Mesendoderm (in vitro differentiated cells): ENCODE measurements around the gene NAMPT.

Source experiments
- DNase-seq: peaks from one replicate; pipeline ENCODE4 v3.0.0; 2013
- H2AK5ac ChIP-seq: 2 replicates; pipeline ENCODE4 v1.6.1; 2013; ENCODE audit warnings: low read length, inconsistent platforms
- H2BK120ac ChIP-seq: 2 replicates; pipeline ENCODE4 v1.6.1; 2013; ENCODE audit warnings: low read depth, mild to moderate bottlenecking, low read length, moderate library complexity, mixed read lengths
- H2BK15ac ChIP-seq: replicated peaks from 2 replicates; pipeline ENCODE4 v1.6.1; 2013; ENCODE audit warnings: low read depth, mild to moderate bottlenecking, moderate library complexity
- H2BK5ac ChIP-seq: 2 replicates; pipeline ENCODE4 v1.6.1; 2013; ENCODE audit warnings: low read length, inconsistent platforms
- H3K18ac ChIP-seq: 2 replicates; pipeline ENCODE4 v1.6.1; 2013; ENCODE audit warnings: mild to moderate bottlenecking, low read length, mixed read lengths
- H3K23ac ChIP-seq: one replicate; pipeline ENCODE4 v1.6.1; 2013; ENCODE audit warnings: low read length
- H3K27ac ChIP-seq: 2 replicates; pipeline ENCODE4 v1.5.1; 2013; ENCODE audit warnings: low read depth, mild to moderate bottlenecking, inconsistent platforms, low read length, moderate library complexity
- H3K27me3 ChIP-seq: 2 replicates; pipeline ENCODE4 v1.6.1; 2013; ENCODE audit warnings: low read length, control low read depth, mild to moderate bottlenecking, inconsistent platforms; ENCODE audit not compliant: insufficient read depth, poor library complexity
- H3K36me3 ChIP-seq: 2 replicates; pipeline ENCODE4 v1.6.1; 2013; ENCODE audit warnings: low read length, inconsistent platforms; ENCODE audit not compliant: control insufficient read depth, insufficient read depth
- H3K4ac ChIP-seq: one replicate; pipeline ENCODE4 v1.6.1; 2013; ENCODE audit warnings: low read depth, mild to moderate bottlenecking, low read length, moderate library complexity
- H3K4me1 ChIP-seq: 2 replicates; pipeline ENCODE4 v1.6.1; 2013; ENCODE audit warnings: low read depth, low read length, inconsistent platforms; ENCODE audit not compliant: control insufficient read depth
- H3K4me2 ChIP-seq: 2 replicates; pipeline ENCODE4 v1.6.1; 2013; ENCODE audit warnings: low read length
- H3K4me3 ChIP-seq: 2 replicates; pipeline ENCODE4 v1.5.1; 2013; ENCODE audit warnings: mild to moderate bottlenecking, low read length
- H3K56ac ChIP-seq: one replicate; pipeline ENCODE4 v1.6.1; 2013; ENCODE audit warnings: low read length
- H3K79me1 ChIP-seq: 2 replicates; pipeline ENCODE4 v1.6.1; 2013; ENCODE audit warnings: low read length, inconsistent platforms
- H3K79me2 ChIP-seq: 2 replicates; pipeline ENCODE4 v1.6.1; 2013; ENCODE audit warnings: mild to moderate bottlenecking, low read length; ENCODE audit not compliant: control insufficient read depth, insufficient read depth
- H3K9ac ChIP-seq: 2 replicates; pipeline ENCODE4 v1.6.1; 2013; ENCODE audit warnings: low read length, inconsistent platforms
- H4K5ac ChIP-seq: one replicate; pipeline ENCODE4 v1.6.1; 2013; ENCODE audit warnings: low read length
- H4K8ac ChIP-seq: one replicate; pipeline ENCODE4 v1.6.1; 2013; ENCODE audit warnings: low read depth, mild to moderate bottlenecking, control low read depth, low read length, moderate library complexity
- WGBS: extraction: QIAGEN DNeasy Blood & Tissue Kit; methylation state at CpG from one replicate; pipeline ENCODE4 v1.1.7; 2013; ENCODE audit warnings: low lambda C conversion rate, missing lambda C conversion rate; ENCODE audit not compliant: insufficient coverage; ENCODE audit errors: extremely low coverage; 5-methylcytosine and 5-hydroxymethylcytosine counted together

Gene NAMPT

GRCh38 chr7:106278695-106279094 lies 6.1 kb downstream of the NAMPT start:
- Histone ChIP-seq H2BK15ac (no peak overlapping the region), H3K27me3 (no peaks in the 10 kb centered on the region), H4K5ac (no peak overlapping the region), H3K4me3 (no peak overlapping the region), H3K18ac (no peak overlapping the region), H4K8ac (no peak overlapping the region), H3K4me2 (no peak overlapping the region), H3K4ac (no peak overlapping the region), H3K56ac (no peak overlapping the region), H3K9ac (no peak overlapping the region), H2AK5ac (no peak overlapping the region), H3K23ac (no peak overlapping the region), H2BK120ac (no peak overlapping the region), H3K36me3 (no peaks in the 10 kb centered on the region), H3K27ac (no peak overlapping the region), H3K4me1 (peaks cover 3% of the 10 kb centered on the region), H3K79me1 (peaks cover 5% of the 10 kb centered on the region), H3K79me2 (peaks cover 33% of the 10 kb centered on the region), H2BK5ac (no peak overlapping the region)
- no CpG with 5 or more reads among the region's 2 CpGs for WGBS
- DNase-seq: no peak

- Histone ChIP-seq H3K27me3 (no peaks in the 10 kb centered on the region), H3K4ac (no peak overlapping the region), H3K4me2 (no peak overlapping the region), H3K18ac (no peak overlapping the region), H2BK15ac (no peak overlapping the region), H3K9ac (no peak overlapping the region), H3K56ac (no peak overlapping the region), H3K27ac (no peak overlapping the region), H3K23ac (no peak overlapping the region), H2BK120ac (no peak overlapping the region), H3K79me2 (peaks cover 33% of the 10 kb centered on the region), H4K5ac (no peak overlapping the region), H2BK5ac (no peak overlapping the region), H3K79me1 (peaks cover 5% of the 10 kb centered on the region), H2AK5ac (no peak overlapping the region), H4K8ac (no peak overlapping the region), H3K36me3 (no peaks in the 10 kb centered on the region), H3K4me3 (no peak overlapping the region), H3K4me1 (peaks cover 3% of the 10 kb centered on the region)
- DNase-seq: no peak
- no CpG with 5 or more reads among the region's 1 CpG for WGBS
Observed at GRCh38 chr7:106277976-106278375, 6.8 kb downstream of the NAMPT start.

- H3K79me1 ChIP-seq: peaks cover 5% of the 10 kb centered on the region
- no peak overlapping the region for H2BK120ac ChIP-seq
- no peak overlapping the region for H3K4me2 ChIP-seq
- no peak overlapping the region for H3K9ac ChIP-seq
- no peak overlapping the region for H4K5ac ChIP-seq
- H2BK5ac ChIP-seq: no peak overlapping the region
- no peak overlapping the region for H3K23ac ChIP-seq
- no peak overlapping the region for H4K8ac ChIP-seq
- no peak overlapping the region for H3K18ac ChIP-seq
- peaks cover 3% of the 10 kb centered on the region for H3K4me1 ChIP-seq
- DNase-seq: no peak
- no peak overlapping the region for H3K56ac ChIP-seq
- H2AK5ac ChIP-seq: no peak overlapping the region
- no peak overlapping the region for H3K4ac ChIP-seq
- no peak overlapping the region for H2BK15ac ChIP-seq
- no peaks in the 10 kb centered on the region for H3K27me3 ChIP-seq
- no peak overlapping the region for H3K4me3 ChIP-seq
- peaks cover 23% of the 10 kb centered on the region for H3K79me2 ChIP-seq
- no peaks in the 10 kb centered on the region for H3K36me3 ChIP-seq
- WGBS: no CpG with 5 or more reads among the region's 10 CpGs
- no peak overlapping the region for H3K27ac ChIP-seq
Observed at GRCh38 chr7:106276513-106276912, 8.3 kb downstream of the NAMPT start.

- no CpG with 5 or more reads among the region's 8 CpGs for WGBS
Observed at GRCh38 chr7:106273009-106273668, 11.6 kb downstream of the NAMPT start.

GRCh38 chr7:106270122-106270977 lies 14.4 kb downstream of the NAMPT start:
- H3K36me3 ChIP-seq: no peaks in the 10 kb centered on the region
- no peak overlapping the region for H3K4me3 ChIP-seq
- WGBS: no CpG with 5 or more reads among the region's 5 CpGs

More at GRCh38 chr7:106273009-106273668, 11.6 kb downstream of the NAMPT start:
- Histone ChIP-seq H3K23ac (no peak overlapping the region), H3K9ac (no peak overlapping the region), H2BK15ac (no peak overlapping the region), H3K56ac (no peak overlapping the region), H2BK5ac (no peak overlapping the region), H4K5ac (no peak overlapping the region), H3K4me1 (no peaks in the 10 kb centered on the region), H3K27ac (no peak overlapping the region), H2BK120ac (no peak overlapping the region), H3K4ac (no peak overlapping the region), H3K79me2 (peaks cover 7% of the 10 kb centered on the region), H3K79me1 (peaks cover 5% of the 10 kb centered on the region), H3K4me3 (no peak overlapping the region), H3K18ac (no peak overlapping the region), H3K36me3 (no peaks in the 10 kb centered on the region), H3K4me2 (no peak overlapping the region), H3K27me3 (no peaks in the 10 kb centered on the region), H2AK5ac (no peak overlapping the region), H4K8ac (no peak overlapping the region)
- DNase-seq: no peak

More at GRCh38 chr7:106270122-106270977, 14.4 kb downstream of the NAMPT start:
- Histone ChIP-seq H3K23ac (no peak overlapping the region), H3K56ac (no peak overlapping the region), H2BK15ac (no peak overlapping the region), H3K4ac (no peak overlapping the region), H2BK5ac (no peak overlapping the region), H3K27ac (no peak overlapping the region), H2AK5ac (no peak overlapping the region), H3K4me1 (no peaks in the 10 kb centered on the region), H3K27me3 (no peaks in the 10 kb centered on the region), H3K9ac (no peak overlapping the region), H3K79me1 (no peaks in the 10 kb centered on the region), H4K8ac (no peak overlapping the region), H3K4me2 (no peak overlapping the region), H2BK120ac (no peak overlapping the region), H4K5ac (no peak overlapping the region), H3K79me2 (no peaks in the 10 kb centered on the region), H3K18ac (no peak overlapping the region)
- no peak for DNase-seq
